HG03354 (cell line): ENCODE measurements around the gene RNU5D-1.
A peak's percentile ranks its signal among the peaks of the same experiment; 100 is the strongest.
"Not testable (repeated sequence)": the region's sequence is repeated elsewhere in the genome, so short reads cannot be mapped to it uniquely, and the experiment has no call there.

ENCODE experiments used
- ATAC-seq: cut with Tn5 transposase; IDR thresholded peaks from one replicate; pipeline ENCODE4 v1.9.1; 2021; ENCODE audit warnings: mild to moderate bottlenecking; ENCODE audit not compliant: unreplicated experiment, poor library complexity, severe bottlenecking

The RNU5D-1 gene

GRCh38 chr1:44730741-44731512, at the start of gene RNU5D-1:
RNU5D-1 (minus strand) TSS chr1:44731170.
- peak; percentile 67 for ATAC-seq

- no peak for ATAC-seq
Measured at GRCh38 chr1:44780583-44781121, 49.7 kb upstream of the RNU5D-1 start.

GRCh38 chr1:44778705-44779576, 48.0 kb upstream of the RNU5D-1 start:
- ATAC-seq = no peak

- ATAC-seq = no peak
Measured at GRCh38 chr1:44777969-44778635, 47.1 kb upstream of the RNU5D-1 start.

GRCh38 chr1:44777547-44777946, 46.6 kb upstream of the RNU5D-1 start:
- no peak for ATAC-seq

GRCh38 chr1:44776730-44777068, 45.7 kb upstream of the RNU5D-1 start:
- ATAC-seq = no peak

GRCh38 chr1:44775930-44776729, 45.2 kb upstream of the RNU5D-1 start:
- ATAC-seq = peak; percentile 22

GRCh38 chr1:44775078-44775929, 44.3 kb upstream of the RNU5D-1 start, which contains the start of gene RPS8:
RPS8 (plus strand) TSS chr1:44775540; CDS start chr1:44775597, 57 bp downstream.
- ATAC-seq = peak; percentile 84

GRCh38 chr1:44766421-44766820, 35.5 kb upstream of the RNU5D-1 start:
- not testable (repeated sequence) for ATAC-seq

- no peak for ATAC-seq
Measured at GRCh38 chr1:44760876-44761275, 29.9 kb upstream of the RNU5D-1 start.

- ATAC-seq = no peak
Measured at GRCh38 chr1:44759077-44759476, 28.1 kb upstream of the RNU5D-1 start.

GRCh38 chr1:44757420-44757819, 26.4 kb upstream of the RNU5D-1 start:
- peak; percentile 66 for ATAC-seq

- ATAC-seq = no peak
Measured at GRCh38 chr1:44747878-44748277, 16.9 kb upstream of the RNU5D-1 start.

- no peak for ATAC-seq
Measured at GRCh38 chr1:44743211-44743610, 12.2 kb upstream of the RNU5D-1 start.

- ATAC-seq = no peak
Measured at GRCh38 chr1:44740179-44740617, 9.2 kb upstream of the RNU5D-1 start.

- ATAC-seq = peak; percentile 98
Measured at GRCh38 chr1:44739307-44740178, 8.6 kb upstream of the RNU5D-1 start, which contains the start of gene KIF2C. KIF2C (plus strand) TSS chr1:44739837; CDS start chr1:44739933, 96 bp downstream.

GRCh38 chr1:44738953-44739306, 8.0 kb upstream of the RNU5D-1 start:
- not testable (repeated sequence) for ATAC-seq
